ENCODE measurements around the gene AIP.

The AIP gene

DNA sequence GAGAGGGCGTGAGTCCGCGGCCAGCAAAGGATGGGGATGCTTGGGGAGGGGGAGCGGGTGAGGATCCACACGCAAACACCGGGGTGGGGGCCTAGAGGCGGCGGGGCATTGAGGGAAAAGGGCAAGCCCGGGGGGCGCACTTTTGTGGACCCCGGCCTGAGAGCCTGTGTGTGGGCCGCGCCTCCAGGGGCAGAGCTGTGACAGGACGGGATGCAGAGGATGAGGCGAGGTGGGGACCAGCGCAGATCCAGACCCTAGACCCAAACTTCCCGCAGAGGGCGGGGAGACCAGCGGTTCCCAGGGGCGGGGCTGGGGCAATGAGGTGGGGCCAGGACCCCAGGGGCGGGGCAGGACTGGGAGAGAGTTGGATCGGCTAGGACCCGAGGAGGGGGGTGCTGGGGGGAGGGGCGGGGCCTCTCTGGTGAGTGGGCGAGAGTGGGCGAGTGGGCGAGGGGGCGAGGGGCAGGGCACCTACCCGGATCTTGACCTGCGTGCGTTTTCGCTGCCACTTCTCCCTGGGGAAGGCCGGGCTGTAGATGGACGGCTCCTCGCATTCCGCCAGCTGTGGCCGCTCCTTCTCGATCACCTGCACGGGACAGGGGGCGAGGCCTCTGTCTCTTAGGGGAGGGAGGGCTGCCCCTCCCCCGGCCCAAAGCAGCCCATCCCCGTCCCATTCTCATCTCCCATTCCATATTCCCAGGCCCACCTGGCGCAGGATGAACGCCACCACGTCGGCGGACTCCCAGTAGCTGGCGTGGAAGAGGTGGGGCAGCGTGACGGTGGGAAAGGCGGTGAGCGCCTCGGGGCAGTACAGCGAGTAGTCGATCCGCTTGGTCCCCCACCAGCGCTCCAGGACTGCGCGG is 11.8 kb downstream of the AIP start:
- DNase-seq: no peak

DNA sequence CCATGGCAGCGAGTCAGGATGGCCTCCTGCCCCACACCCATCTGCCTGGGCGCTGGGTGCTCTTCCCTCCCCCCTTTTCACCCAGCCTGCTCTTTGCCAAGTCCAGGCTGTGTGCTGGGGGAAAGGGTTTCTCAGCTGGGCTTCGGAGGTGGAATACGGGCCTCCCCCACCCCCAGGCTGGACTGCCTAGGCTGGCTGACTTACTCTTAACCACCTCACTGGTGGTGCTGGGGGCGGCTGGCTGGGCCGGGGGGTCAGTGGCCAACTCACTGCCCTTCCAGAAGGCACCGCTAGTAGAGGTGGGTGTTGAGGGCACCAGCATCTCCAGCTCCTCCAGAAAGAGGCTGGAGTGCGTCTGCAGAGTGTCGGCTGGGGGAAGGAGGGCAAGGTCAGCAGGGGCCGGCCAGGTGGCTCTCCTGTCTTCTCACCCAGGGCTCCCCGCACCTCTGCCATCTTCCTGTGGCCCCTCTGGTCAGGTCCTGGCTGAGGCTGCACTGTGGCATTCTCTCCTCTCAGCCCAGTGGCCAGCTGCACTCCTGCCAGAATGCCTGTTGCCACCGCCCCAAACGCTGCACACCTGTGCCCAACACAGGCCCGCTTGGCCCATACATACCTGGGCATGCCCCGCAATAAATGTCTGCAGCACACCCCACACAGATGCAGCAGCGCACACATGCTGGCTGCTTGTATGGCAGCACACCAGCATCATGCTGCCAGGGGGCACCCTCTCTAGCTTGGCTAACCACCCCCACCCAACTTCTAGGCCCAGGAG is 12.6 kb downstream of the AIP start:
- DNase-seq: no peak

DNA sequence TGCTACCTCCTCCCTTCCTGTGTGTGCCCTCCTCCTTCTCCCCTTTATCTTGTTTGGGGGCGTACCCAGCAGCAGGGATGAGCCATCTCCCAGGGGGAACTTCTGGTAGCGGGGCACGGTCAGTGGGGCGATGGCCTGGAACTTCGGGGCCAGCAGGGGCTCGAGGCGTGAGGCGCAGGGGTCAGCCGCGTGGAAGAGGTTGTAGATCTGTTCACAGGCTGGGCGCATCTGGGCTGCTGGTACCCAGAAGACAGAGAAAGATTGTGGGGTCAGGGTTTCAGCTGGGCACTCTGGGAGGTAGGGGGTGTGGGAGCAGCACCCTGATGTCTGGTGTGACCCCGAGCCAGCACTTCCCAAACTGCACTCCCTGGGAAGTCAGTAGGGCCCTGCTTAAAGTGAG is 13.3 kb downstream of the AIP start:
- DNase-seq: no peak

DNA sequence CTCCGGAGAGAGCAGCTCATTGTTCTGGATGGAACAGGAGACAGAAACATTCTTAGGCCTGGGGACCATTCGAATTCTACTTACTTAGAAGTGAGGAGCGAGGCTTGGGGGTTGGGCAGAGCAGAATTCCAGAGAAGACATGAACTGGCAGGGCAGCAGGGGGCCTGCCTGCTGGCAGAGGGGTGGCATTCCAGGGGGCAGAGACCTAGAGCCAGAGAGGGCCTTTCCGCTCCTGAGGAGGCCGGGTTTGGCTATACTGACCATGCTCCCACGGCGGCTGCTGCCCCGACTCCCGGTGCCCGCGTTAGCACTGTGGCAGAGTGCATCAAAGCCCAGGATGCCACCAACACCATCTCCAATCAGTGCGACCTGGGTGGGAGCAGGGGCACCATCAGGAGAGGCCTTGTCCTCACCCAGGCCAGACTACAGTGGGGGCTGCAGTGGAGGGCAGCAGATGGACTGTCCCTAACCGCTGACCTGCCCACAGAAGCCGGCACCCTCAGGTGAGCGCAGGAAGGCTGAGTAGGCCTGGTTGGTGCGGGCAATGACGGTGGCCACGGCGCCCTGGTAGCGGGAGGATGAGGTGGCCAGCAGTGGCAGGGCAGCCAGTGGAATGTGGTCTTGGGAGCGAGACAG is 14.9 kb downstream of the AIP start:
- no peak for DNase-seq

DNA sequence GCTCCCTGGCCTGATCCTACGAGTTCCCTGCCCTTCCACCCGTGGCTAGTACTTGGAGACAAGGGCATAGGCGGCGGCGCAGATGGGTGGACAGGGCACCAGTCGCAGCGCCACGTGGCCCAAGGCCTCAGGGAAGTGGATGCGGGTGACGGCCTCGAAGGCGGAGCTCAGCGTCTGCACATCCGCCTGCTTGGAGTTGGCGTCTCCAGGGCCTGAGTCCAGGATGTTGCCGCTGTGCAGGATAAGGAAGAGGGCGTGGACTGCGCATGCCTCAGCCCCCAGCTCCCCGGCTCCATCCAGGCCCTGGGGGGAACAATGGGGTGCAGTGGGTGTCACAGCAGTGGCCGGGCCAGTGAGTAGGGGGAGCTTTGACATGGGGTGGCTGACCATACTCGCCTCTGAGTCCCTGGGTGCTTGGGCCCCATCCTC is 15.7 kb downstream of the AIP start:
- DNase-seq: no peak

DNA sequence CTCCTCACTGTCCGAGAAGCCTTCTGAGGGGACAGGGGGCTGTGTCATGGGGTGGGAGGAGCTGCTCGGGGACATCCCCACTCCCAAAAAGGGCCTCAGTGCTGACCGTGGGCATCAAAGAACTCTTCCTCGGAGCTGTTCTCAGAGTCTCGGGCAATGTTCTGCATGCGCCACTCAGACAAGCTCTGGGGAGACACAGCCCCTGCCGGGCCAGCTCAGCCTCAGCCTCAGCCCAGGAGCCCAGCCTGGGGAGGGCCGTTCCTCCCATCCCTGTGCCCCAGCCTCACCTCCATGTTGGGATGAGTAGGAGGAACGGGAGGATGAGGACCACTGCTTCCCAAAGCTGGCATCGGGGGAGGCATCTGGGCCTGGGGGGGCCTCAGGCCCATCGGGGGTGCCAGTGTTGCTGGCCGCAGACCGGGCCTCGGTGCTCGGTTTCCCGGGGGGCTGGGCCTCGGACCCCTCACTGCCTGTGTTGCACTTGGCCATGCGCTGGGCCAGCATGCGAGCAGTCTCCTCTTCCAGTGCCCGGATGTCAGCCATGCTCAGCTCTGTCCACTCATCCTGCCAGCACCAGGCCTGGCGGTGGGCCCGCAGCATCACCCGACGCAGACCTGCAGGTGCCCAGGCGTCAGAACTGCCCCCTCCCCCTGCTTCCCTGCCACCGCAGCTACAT is 17.1 kb downstream of the AIP start:
- DNase-seq: no peak

DNA sequence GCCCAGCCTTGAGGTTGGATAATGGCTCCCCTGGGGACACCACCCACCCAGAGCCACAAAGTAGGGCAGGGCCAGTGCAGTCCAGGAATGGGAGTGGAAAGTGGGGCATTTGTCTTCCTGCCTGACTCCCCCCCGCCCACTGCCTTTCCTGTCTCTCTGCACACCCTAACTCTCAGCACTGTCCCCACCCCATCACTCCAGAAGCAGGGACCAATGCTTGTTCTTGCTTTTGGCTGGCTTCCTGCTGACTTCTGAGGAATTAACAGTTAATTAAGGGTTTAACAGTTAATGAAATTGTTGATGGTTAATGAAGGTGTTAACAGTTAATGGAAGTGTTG is 17.6 kb downstream of the AIP start:
- no peak for DNase-seq

DNA sequence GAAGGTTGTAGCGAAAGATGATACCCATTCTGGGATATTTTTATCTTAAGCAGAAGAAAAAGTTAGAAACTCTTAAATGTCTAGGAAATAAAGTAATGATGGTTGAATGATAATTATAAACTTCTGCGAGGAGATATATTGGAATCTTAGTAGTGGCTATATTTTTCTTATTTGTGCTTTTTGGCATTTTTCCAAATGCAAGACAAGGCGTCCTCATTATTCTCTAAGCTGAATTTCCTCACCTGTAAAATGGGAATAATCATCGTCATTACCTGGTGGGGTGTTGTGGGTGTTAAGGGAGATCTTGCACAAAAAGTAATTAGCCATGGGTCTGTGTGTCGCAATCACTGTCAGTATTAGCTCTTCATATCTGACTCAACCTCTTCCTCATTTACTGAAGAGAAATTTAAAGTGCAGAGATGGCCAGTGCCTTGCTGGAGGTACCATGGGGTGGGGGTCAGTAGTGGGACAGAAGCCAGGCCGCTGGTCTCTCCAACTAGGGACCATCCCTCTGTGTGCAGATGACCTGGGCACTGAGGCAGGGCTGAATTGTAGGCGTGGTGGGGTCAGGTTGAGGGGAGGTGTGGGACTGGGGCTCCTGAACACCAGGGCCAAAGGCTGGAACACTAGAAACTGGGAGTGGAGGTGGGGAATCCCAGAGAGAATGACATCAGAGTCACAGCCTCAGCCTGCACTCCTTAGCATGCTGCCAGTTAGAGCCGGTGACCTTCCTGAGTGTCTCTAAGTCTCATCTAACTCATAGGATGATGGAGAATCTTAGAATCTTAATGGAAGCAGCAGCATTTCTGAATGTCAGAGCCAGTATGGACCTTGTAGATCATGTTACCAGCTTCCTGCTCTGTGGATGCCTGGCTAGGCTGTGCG is 18.2 kb downstream of the AIP start:
- no peak for DNase-seq

DNA sequence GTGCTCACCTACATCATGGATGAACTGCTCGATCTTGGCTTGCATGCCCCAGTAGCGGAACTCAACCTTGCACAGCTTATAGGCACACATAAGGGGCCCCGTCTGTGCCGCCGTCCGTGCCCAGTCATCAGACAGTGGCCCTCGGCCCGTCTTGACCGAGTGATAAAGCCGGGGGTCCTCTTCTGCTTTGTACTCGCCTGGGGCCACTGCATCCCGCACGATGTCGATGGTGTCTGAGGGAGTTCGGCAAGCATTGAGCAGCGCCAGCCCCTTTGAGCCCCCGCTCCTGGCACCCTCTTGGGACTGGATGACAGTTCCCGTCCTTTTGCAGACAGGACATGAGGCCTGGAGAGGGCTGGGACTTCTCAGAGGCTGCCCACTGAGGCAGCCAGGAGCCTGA is 19.0 kb downstream of the AIP start:
- DNase-seq: no peak

DNA sequence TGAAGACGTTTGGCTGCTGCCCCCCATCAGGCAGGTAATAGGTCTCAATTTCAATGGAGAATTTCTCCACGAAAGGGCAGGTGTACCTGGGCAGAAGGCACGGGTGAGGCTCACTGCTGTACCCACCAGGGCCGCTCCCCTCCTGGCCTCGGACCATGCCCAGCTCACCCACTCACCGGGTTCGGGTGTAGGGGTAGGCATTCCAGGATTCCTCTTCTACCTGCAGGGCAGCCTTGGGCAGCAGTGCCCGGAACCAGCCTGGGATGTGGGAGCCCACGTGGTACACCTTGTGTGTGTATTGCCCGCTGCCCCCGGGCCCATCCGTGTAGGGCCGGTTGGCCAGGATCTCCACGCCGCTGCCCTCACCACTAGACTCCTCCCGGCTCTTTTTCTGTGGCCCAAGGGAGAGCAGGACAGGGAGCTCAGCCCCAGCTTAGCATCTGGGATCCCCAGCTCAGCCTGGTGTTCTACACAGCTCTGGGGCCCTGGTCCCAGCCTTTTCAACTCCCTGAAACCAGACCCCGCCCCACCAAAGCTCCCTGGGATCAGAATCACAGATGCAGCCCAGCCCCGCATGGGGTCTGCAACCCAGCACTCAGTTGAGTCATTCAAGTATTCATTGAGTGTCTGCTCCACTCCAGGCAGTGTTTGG is 19.6 kb downstream of the AIP start:
- no peak for DNase-seq

DNA sequence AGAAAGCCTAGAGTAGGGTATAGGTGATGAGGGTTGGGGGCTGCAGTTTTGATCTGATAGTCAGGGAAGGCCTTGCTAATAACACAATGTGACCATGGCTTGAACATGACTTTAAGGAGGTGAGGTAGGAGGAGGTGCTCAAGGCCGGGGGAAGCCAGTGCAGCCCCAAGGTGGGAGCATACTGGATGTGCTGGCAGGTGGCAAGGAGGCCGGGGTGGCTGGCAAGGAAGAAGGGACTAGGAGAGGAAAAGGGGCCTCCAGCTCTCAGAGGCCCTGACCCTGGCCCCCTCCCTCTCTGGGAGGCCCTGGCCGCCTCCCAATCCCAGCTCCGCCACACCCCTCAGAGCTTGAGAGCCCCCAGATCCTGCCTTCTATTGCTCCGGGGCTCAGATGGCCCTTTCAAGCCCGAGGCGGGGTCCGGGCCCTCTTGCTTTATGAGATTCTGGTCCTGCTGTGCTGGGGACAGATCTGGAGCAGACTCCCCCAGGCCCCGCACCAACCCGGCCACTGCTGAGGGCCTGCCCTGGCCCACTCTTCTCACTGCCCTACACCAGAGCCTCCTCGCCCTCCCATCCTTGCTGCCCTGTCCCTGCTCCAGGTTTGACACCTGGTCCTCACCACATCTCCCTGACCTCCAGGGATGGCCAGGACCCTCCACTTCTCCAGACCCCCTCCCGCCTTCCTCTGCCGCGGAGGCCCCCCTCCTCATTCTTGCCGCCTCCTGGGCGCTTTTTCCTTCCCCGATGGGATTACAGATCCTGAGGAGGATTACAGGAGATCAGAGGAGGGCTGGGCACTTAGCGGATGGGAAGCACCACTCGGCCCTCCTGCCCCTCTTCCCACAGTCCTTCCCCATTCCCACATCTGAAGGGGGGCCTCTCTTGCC is 20.5 kb downstream of the AIP start:
- DNase-seq: no peak

DNA sequence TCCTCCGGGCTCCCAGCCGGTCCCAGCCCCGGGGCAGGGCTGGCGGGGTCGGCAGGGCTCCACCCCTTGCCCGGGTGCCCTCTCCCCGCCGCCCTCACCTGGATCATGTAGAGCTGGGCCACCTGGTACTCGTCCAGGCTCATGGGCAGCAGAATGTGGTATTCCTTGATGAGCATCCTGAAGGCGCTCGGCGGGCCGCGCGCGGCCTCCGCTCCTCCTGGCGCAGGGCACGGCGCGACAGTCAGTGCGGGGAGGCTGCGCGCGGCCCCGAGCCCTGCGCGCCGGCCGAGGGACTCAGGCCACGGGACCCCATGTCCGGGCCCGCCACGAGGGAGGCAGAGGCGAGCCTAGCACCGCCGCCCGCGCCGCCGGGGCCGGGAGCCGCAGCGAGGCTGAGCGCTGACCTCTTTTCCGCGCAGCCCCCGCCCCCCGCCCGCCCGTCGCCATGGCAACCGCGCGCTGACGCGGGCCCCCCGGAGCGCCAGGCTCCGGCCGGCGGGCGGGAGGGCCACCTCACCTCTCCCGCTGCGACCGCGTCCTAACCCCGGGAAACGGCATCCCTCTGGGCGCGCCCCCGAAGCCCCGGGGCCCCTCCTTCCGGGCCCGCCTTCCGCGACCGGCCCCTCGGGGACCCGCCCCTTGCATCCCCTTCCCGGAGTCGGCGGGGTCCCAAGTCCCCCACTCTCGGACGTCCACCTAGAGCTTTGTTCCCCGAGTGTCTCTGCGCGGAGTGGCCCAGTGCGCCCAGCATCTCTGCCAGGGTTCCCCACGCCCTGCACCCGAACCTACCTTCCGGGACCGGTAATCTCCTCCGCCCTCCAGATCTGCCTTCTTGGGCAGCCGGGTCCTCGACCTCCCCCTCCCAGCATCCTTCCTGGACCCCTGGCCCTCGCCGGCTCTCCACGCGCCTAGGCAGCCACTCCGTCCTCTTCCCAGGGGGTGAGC is 21.5 kb downstream of the AIP start:
- no peak for DNase-seq

DNA sequence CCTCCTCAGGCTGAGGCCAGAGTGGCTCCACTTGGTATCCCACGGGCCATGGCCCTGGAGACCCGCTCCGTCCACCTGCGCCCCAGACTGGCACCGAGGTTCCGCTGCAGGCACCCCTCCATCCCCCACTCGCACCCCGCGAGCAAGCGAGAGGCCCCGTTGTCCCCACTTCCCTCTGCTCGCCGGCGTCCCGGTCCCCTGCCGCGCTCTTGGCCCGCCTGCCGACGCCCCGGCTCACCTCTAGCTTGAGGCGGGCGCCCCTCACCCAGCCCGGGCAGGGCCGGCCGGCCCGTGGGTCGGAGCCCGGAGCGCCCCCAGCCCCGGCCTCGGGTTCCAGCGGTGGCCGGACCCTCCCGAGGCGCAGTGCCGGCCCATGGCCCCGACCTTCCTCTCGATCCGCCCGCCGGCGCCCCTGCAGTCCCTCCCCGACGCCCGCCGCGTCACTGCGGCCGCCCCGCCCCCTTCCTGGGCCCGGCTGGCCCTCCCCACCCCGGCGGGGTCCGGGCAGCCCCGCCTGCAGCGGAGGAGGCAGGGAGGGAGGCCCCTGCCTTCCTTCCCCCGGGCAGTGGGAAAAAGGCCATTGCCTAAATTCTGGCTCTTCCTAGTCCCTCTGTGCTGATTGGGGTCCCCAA is 22.2 kb downstream of the AIP start, which contains the start of gene PITPNM1:
Gene PITPNM1, minus strand, starts transcription at position 414 of the 632 bp plus-strand sequence. CDS start 1,183 bp downstream, outside the sequence.
- no peak for DNase-seq

DNA sequence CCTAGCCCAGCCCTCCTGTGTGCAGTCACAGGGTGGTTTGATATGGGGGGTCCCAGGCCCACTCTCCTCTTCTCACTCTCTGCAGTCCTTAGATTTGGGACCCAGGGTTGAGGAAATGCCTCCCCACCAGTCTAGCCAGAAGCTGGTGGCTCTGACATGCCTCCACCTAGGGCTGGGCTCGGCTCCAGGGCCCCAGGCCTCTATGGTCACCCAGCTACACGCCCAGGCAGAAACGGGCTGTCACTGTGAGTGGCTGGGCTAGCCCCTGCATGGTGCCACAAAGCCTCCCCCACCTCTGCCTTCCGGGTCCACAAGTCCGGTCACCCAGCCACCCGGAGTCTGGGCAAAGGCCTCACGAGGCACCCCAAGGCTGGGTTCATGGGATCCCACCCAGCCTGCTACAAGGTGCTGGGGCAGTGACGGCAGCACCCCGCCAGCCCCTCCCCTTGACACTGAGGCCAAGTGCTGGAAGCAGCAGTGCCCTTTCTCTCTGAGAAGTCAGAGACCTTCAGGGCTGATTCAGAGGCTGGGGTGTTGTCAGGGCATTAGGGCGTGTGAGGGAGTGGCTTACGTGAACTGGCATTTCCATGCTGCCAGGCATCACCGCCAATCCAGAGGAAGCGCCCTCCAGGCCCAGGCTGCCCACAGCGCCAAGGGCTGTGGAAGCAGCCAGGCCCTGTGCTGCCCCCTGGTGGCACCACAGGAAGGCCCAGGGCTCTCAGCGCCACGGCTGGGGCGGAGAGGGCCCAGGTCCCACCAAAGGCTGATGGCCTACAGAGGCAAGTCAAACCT is 23.0 kb downstream of the AIP start:
- DNase-seq: peak; percentile 70

DNA sequence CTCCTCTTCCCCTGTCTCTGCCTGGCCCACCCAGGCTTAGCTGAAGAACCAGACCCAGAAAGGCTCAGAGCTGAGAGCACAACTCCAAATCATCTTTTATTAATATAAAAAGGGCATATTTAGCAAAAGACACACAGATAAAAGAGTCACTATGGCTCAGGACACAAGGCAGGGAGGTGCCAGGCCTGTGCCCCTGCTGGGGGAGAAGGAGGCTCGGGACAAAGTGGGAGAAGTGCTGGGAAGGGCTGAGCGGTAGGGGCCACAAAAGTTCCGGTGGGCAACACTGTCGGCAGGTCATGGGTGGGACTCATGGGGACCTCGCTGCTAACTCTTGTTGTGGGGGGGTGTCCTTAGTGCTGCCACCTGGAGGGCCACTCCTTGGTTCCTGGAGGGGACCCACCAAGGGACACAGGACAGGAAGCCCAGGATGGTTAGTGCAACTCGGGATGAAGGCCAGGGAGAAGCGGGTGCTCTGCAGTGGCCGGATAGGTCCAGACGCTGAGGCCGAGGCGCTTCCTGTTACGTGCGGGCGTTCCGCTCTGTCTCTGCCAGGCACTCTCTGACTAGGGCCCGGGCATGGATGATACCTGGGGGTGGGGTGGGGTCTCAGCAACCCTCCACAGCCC is 23.7 kb downstream of the AIP start:
- DNase-seq: no peak

DNA sequence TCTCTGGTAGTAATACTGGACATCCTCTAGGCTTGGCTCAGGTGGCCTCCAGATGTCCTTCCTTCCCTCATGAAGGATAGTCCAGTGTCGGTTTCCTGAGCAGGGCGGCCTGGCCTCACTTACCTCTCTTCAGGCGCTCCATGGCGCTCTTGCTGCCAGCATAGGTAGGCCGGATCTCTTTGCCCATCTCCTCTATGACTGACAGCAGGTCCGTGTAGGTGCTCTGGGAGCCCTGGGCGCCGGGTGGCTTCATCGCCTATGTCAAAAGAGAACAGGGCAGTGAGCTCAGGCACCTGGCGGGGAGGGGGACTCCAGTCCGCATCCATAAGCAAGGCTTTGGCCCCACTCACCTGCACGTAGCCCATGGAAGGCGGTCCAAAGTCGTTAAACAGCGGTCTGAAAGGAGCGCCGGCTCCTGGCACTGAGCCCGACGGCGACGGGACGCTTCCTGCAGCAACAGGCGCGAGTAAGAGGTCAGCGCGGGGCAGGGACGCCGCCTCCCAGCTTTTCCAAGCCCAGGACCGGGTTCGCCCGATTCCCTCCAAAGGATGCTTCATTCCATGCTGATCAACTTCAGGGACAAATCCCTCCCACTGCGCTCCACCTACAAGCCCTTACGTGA is 24.5 kb downstream of the AIP start:
- DNase-seq: no peak
